Cardiac muscle cell (in vitro differentiated cells and primary cell): ENCODE results near the gene SORBS2. TPM values are rescaled to one million over a fixed set of nuclear protein-coding genes. Genes with fewer than 3 reads are reported as not detected.

Source experiments
- DNase-seq, 2 donors: peaks; one replicate each; pipeline versions ENCODE4 v3.0.0 to v3.0.0-alpha.2; 2010 to 2017; ENCODE audit warnings: low read depth in 1 of 2, low spot score in 1 of 2
- H3K27ac ChIP-seq: fragments of 200-600 bp; sonication (generic); 2 replicates; pipeline ENCODE4 v1.5.1; 2016
- H3K27me3 ChIP-seq: fragments of 200-600 bp; sonication (generic); 2 replicates; pipeline ENCODE4 v1.6.0; 2016; ENCODE audit warnings: control low read depth
- H3K36me3 ChIP-seq: fragments of 200-600 bp; sonication (generic); 2 replicates; pipeline ENCODE4 v1.5.1; 2016; ENCODE audit warnings: control low read depth
- H3K4me1 ChIP-seq: fragments of 200-600 bp; sonication (generic); 2 replicates; pipeline ENCODE4 v1.8.1; 2017; ENCODE audit warnings: low read depth, mild to moderate bottlenecking, mixed run types
- H3K4me3 ChIP-seq: fragments of 200-600 bp; sonication (generic); 2 replicates; pipeline ENCODE4 v1.5.1; 2016; ENCODE audit warnings: mild to moderate bottlenecking
- H3K9me3 ChIP-seq: fragments of 200-600 bp; sonication (generic); 2 replicates; pipeline ENCODE4 v1.5.1; 2017; ENCODE audit warnings: low read depth, mild to moderate bottlenecking, control low read depth
- polyA plus RNA-seq: library from polyadenylated mRNA; unstranded; fragments of >200 nt; fragmentation: Nextera tagmentation; extraction: Ambion mirVana; gene quantifications from 2 replicates; pipeline ENCODE4 v1.2.1, GENCODE V29; 2016
- total RNA-seq: library from RNA; depleted of rRNA; stranded (reverse); fragments of >200 nt; gene quantifications from 2 replicates; pipeline ENCODE4 v1.2.3, GENCODE V29; 2016
- TF ChIP-seq, protein P1 (sequence below): IDR thresholded peaks from 2 replicates; pipeline ENCODE4 v1.5.1; 2012; ENCODE audit warnings: low read depth, mild to moderate bottlenecking, low read length

The SORBS2 gene
- total and polyA plus RNA-seq, 2 experiments from 2014 or later: 453 to 470 TPM

DNA sequence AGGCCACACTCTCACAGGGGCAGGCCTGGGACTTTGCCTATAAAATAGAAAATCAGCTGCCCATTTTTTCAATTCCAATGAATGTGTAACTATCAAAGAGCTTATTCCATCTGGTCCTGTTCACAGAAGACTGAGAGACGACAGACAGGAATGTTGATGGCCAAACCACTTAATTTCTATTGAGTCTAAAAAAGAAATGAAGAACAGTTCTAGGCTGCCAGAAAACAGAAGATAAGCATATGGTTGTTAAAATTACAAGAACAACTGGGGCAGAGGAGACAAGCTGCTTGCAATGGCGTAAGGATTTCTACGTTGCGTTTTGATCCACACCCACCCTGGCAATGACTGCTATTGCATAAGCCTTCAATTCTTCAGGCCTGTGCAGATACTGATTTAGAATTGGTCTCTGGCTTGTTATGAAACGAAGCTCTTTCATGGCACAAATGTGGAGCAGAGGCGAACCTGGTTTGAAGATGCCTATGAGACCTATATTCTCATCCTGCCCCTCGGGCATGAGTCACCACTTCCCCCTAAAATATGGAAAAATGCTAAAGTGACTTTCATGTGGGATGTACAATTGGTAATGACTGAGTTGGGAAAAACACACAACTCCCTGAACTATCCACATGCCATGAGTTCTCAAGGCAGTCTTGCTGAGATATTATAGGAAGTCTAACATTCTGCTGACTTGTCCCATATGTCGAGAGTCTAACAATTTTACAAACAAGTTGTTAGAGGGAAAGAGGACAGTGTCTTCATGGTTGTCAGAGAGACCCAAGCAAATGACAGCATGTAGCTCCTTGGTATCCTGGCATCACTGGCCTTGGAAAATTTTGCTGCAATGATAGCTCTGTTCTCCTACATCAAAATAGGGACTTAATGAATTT is 37.9 kb upstream of the SORBS2 start:
- no peak overlapping the region for H3K4me3 ChIP-seq
- H3K9me3 ChIP-seq: no peaks in the 10 kb centered on the region
- TF ChIP-seq, protein P1, sequence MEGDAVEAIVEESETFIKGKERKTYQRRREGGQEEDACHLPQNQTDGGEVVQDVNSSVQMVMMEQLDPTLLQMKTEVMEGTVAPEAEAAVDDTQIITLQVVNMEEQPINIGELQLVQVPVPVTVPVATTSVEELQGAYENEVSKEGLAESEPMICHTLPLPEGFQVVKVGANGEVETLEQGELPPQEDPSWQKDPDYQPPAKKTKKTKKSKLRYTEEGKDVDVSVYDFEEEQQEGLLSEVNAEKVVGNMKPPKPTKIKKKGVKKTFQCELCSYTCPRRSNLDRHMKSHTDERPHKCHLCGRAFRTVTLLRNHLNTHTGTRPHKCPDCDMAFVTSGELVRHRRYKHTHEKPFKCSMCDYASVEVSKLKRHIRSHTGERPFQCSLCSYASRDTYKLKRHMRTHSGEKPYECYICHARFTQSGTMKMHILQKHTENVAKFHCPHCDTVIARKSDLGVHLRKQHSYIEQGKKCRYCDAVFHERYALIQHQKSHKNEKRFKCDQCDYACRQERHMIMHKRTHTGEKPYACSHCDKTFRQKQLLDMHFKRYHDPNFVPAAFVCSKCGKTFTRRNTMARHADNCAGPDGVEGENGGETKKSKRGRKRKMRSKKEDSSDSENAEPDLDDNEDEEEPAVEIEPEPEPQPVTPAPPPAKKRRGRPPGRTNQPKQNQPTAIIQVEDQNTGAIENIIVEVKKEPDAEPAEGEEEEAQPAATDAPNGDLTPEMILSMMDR: no peak
- DNase-seq: peak in 1 of 2 donors; percentile 92
- peak overlapping the region; percentile 69 for H3K27ac ChIP-seq
- H3K36me3 ChIP-seq: no peaks in the 10 kb centered on the region
- H3K27me3 ChIP-seq: no peaks in the 10 kb centered on the region
- peaks cover 21% of the 10 kb centered on the region for H3K4me1 ChIP-seq

DNA sequence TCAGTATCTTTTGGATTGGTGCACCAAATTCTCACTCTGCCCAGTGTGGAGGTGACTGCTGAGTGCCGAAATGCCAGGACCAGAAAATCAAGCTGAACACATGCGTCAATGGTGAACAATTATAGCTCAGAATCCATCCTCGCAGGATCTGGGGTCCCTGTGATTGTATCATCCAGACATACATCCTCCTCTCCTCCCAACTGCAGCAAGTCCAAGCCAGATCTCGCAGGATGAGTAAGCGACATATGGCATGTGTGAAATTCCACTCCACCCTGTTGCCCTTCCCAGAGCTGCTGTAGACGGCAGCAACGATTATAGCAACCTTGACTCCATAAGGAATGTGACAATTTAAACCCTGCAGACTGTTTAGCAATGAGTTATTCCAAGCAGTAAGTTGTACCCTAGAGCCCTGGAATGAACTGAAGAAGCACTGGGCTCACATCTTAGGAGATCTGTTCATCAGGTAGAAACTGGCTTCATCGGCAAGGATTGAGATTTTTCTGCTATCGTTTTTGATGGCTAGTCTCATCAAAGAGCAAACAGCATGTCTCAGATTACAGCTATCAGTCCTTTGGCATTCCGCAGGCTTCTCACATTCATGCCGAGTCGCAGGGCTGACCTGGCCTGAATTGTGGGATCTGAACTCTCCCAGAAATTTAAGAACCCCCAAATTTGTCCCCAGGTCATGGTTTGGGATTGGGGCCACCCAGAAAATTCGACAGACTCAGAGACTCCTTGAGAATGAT is 35.5 kb upstream of the SORBS2 start:
- peak; percentile 72 to 76 for DNase-seq
- no peak overlapping the region for H3K4me3 ChIP-seq

DNA sequence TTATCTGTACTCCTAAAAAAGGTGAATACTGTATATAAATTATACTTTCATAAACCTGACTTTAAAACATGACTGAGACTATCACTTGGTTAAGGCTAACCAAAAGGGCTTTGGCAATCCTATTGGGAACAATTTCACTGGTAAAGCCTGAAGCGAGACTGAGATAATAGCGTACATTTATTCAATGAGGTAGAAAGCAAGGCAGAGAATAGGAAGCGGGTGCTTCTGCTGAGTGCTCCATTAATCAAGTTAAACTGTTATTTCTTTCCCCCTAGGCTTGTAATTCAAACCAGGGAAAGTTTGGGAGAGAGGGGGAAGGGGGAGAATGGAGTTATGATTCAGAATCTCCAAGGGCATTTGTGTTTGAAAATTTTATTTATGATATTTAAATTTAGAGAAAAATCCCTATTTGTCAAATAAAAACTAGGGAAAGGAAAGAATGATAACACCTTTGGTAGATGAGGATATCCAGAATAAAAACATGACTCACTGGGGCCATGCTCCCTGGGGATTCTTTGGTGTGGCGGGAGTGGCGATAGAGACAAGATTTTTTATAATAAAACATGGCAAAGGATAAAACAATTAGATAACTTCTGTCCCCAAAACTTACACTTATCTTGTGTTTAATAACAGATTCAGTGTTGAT is 34.6 kb upstream of the SORBS2 start:
- Histone ChIP-seq H3K4me1 (peaks cover 22% of the 10 kb centered on the region), H3K27ac (peak overlapping the region; percentile 94), H3K27me3 (no peaks in the 10 kb centered on the region), H3K9me3 (no peaks in the 10 kb centered on the region), H3K36me3 (no peaks in the 10 kb centered on the region), H3K4me3 (no peak overlapping the region)
- DNase-seq: no peak
- TF ChIP-seq, protein P1: no peak

More for the DNA sequence above, 35.5 kb upstream of the SORBS2 start:
- peaks cover 21% of the 10 kb centered on the region for H3K4me1 ChIP-seq
- no peaks in the 10 kb centered on the region for H3K27me3 ChIP-seq
- no peaks in the 10 kb centered on the region for H3K36me3 ChIP-seq
- peak overlapping the region; percentile 94 for H3K27ac ChIP-seq
- TF ChIP-seq, protein P1: no peak
- H3K9me3 ChIP-seq: no peaks in the 10 kb centered on the region

DNA sequence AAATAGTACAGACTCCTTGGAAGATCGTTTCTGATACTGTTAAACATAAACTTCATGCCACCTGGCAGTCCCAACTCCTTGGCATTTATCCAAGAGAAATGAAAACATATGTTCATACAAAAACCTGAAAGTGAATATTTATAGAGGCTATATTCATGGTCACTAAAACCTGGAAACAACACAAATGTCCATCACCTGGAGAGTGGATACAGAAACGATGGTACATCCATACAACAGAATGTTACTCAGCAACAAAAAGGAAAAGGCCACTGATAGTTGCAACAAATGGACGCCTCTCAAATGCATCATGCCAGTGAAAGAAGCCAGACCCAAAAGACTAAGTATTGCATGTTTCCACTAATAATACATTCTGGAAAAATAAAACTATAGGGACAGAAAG is 34.0 kb upstream of the SORBS2 start:
- TF ChIP-seq, protein P1: no peak
- Histone ChIP-seq H3K9me3 (no peaks in the 10 kb centered on the region), H3K27me3 (no peaks in the 10 kb centered on the region), H3K27ac (no peak overlapping the region), H3K4me1 (peaks cover 28% of the 10 kb centered on the region), H3K4me3 (no peak overlapping the region), H3K36me3 (no peaks in the 10 kb centered on the region)
- no peak for DNase-seq

- TF ChIP-seq, protein P1: no peak
These were observed 29.5 kb upstream of the SORBS2 start for GRCh38 chr4:185841451-185841850.

More at GRCh38 chr4:185841451-185841850, 29.5 kb upstream of the SORBS2 start:
- H3K27me3 ChIP-seq: no peaks in the 10 kb centered on the region
- H3K4me3 ChIP-seq: no peak overlapping the region
- H3K27ac ChIP-seq: no peak overlapping the region
- no peak for DNase-seq
- H3K36me3 ChIP-seq: no peaks in the 10 kb centered on the region
- no peaks in the 10 kb centered on the region for H3K9me3 ChIP-seq
- H3K4me1 ChIP-seq: peaks cover 47% of the 10 kb centered on the region
